ENCODE data around the gene AGTR2.

GRCh38 chrX:116194649-116195048, 24.1 kb downstream of the AGTR2 start:
- TF ChIP-seq POLR2AphosphoS5 (IDR thresholded peaks at IDR 0.05; ENCODE audit: borderline replicate concordance, low read depth, low read length) (no peak), EZH2 (IDR thresholded peaks at IDR 0.05) (no peak), FOXP2 (optimal IDR thresholded peaks at IDR 0.05; ENCODE audit: control extremely low read depth, extremely low read length, insufficient read depth) (no peak)

Data from SK-N-MC (cell line).